Mesendoderm (in vitro differentiated cells): Measurements from ENCODE around the gene IGSF23.
"Not testable (repeated sequence)": the region's sequence is repeated elsewhere in the genome, so short reads cannot be mapped to it uniquely, and the experiment has no call there.

Experiments
- DNase-seq: peaks from one replicate; pipeline ENCODE4 v3.0.0; 2013
- H2AK5ac ChIP-seq: 2 replicates; pipeline ENCODE4 v1.6.1; 2013; ENCODE audit warnings: low read length, inconsistent platforms
- H2BK120ac ChIP-seq: 2 replicates; pipeline ENCODE4 v1.6.1; 2013; ENCODE audit warnings: low read depth, mild to moderate bottlenecking, low read length, moderate library complexity, mixed read lengths
- H2BK15ac ChIP-seq: replicated peaks from 2 replicates; pipeline ENCODE4 v1.6.1; 2013; ENCODE audit warnings: low read depth, mild to moderate bottlenecking, moderate library complexity
- H2BK5ac ChIP-seq: 2 replicates; pipeline ENCODE4 v1.6.1; 2013; ENCODE audit warnings: low read length, inconsistent platforms
- H3K18ac ChIP-seq: 2 replicates; pipeline ENCODE4 v1.6.1; 2013; ENCODE audit warnings: mild to moderate bottlenecking, low read length, mixed read lengths
- H3K23ac ChIP-seq: one replicate; pipeline ENCODE4 v1.6.1; 2013; ENCODE audit warnings: low read length
- H3K27ac ChIP-seq: 2 replicates; pipeline ENCODE4 v1.5.1; 2013; ENCODE audit warnings: low read depth, mild to moderate bottlenecking, inconsistent platforms, low read length, moderate library complexity
- H3K27me3 ChIP-seq: 2 replicates; pipeline ENCODE4 v1.6.1; 2013; ENCODE audit warnings: low read length, control low read depth, mild to moderate bottlenecking, inconsistent platforms; ENCODE audit not compliant: insufficient read depth, poor library complexity
- H3K36me3 ChIP-seq: 2 replicates; pipeline ENCODE4 v1.6.1; 2013; ENCODE audit warnings: low read length, inconsistent platforms; ENCODE audit not compliant: control insufficient read depth, insufficient read depth
- H3K4ac ChIP-seq: one replicate; pipeline ENCODE4 v1.6.1; 2013; ENCODE audit warnings: low read depth, mild to moderate bottlenecking, low read length, moderate library complexity
- H3K4me1 ChIP-seq: 2 replicates; pipeline ENCODE4 v1.6.1; 2013; ENCODE audit warnings: low read depth, low read length, inconsistent platforms; ENCODE audit not compliant: control insufficient read depth
- H3K4me2 ChIP-seq: 2 replicates; pipeline ENCODE4 v1.6.1; 2013; ENCODE audit warnings: low read length
- H3K4me3 ChIP-seq: 2 replicates; pipeline ENCODE4 v1.5.1; 2013; ENCODE audit warnings: mild to moderate bottlenecking, low read length
- H3K56ac ChIP-seq: one replicate; pipeline ENCODE4 v1.6.1; 2013; ENCODE audit warnings: low read length
- H3K79me1 ChIP-seq: 2 replicates; pipeline ENCODE4 v1.6.1; 2013; ENCODE audit warnings: low read length, inconsistent platforms
- H3K79me2 ChIP-seq: 2 replicates; pipeline ENCODE4 v1.6.1; 2013; ENCODE audit warnings: mild to moderate bottlenecking, low read length; ENCODE audit not compliant: control insufficient read depth, insufficient read depth
- H3K9ac ChIP-seq: 2 replicates; pipeline ENCODE4 v1.6.1; 2013; ENCODE audit warnings: low read length, inconsistent platforms
- H4K5ac ChIP-seq: one replicate; pipeline ENCODE4 v1.6.1; 2013; ENCODE audit warnings: low read length
- H4K8ac ChIP-seq: one replicate; pipeline ENCODE4 v1.6.1; 2013; ENCODE audit warnings: low read depth, mild to moderate bottlenecking, control low read depth, low read length, moderate library complexity
- WGBS: extraction: QIAGEN DNeasy Blood & Tissue Kit; methylation state at CpG from one replicate; pipeline ENCODE4 v1.1.7; 2013; ENCODE audit warnings: low lambda C conversion rate, missing lambda C conversion rate; ENCODE audit not compliant: insufficient coverage; ENCODE audit errors: extremely low coverage; 5-methylcytosine and 5-hydroxymethylcytosine counted together

The IGSF23 gene

GRCh38 chr19:44625637-44626036 lies 12.3 kb downstream of the IGSF23 start:
- not testable (repeated sequence) for H4K5ac ChIP-seq, H3K4me1 ChIP-seq, H2AK5ac ChIP-seq, H4K8ac ChIP-seq, H3K27me3 ChIP-seq, H3K79me2 ChIP-seq, H3K4me2 ChIP-seq, H3K18ac ChIP-seq, H3K4me3 ChIP-seq, H2BK5ac ChIP-seq, H2BK15ac ChIP-seq, H2BK120ac ChIP-seq, H3K27ac ChIP-seq, DNase-seq, H3K9ac ChIP-seq, H3K4ac ChIP-seq, H3K79me1 ChIP-seq, H3K36me3 ChIP-seq, H3K56ac ChIP-seq, H3K23ac ChIP-seq
- no CpG with 5 or more reads among the region's 4 CpGs for WGBS

GRCh38 chr19:44626048-44626624 lies 12.8 kb downstream of the IGSF23 start:
- H4K8ac ChIP-seq: no peak overlapping the region
- H3K4me1 ChIP-seq: no peaks in the 10 kb centered on the region
- no peaks in the 10 kb centered on the region for H3K27me3 ChIP-seq
- no peak overlapping the region for H4K5ac ChIP-seq
- H3K56ac ChIP-seq: no peak overlapping the region
- no peaks in the 10 kb centered on the region for H3K79me2 ChIP-seq
- H3K23ac ChIP-seq: no peak overlapping the region
- H2BK120ac ChIP-seq: no peak overlapping the region
- DNase-seq: peak; percentile 40
- H2BK5ac ChIP-seq: no peak overlapping the region
- WGBS: no CpG with 5 or more reads among the region's 1 CpG
- no peak overlapping the region for H2BK15ac ChIP-seq
- no peak overlapping the region for H3K18ac ChIP-seq
- H3K27ac ChIP-seq: no peak overlapping the region
- H3K79me1 ChIP-seq: no peaks in the 10 kb centered on the region
- no peaks in the 10 kb centered on the region for H3K36me3 ChIP-seq
- H3K4me2 ChIP-seq: no peak overlapping the region
- no peak overlapping the region for H3K4me3 ChIP-seq
- H2AK5ac ChIP-seq: no peak overlapping the region
- no peak overlapping the region for H3K9ac ChIP-seq
- no peak overlapping the region for H3K4ac ChIP-seq

- Histone ChIP-seq H3K56ac (no peak overlapping the region), H3K27me3 (no peaks in the 10 kb centered on the region)
- no CpG with 5 or more reads among the region's 4 CpGs for WGBS
These were observed 14.3 kb downstream of the IGSF23 start for GRCh38 chr19:44627631-44628030.

DNA sequence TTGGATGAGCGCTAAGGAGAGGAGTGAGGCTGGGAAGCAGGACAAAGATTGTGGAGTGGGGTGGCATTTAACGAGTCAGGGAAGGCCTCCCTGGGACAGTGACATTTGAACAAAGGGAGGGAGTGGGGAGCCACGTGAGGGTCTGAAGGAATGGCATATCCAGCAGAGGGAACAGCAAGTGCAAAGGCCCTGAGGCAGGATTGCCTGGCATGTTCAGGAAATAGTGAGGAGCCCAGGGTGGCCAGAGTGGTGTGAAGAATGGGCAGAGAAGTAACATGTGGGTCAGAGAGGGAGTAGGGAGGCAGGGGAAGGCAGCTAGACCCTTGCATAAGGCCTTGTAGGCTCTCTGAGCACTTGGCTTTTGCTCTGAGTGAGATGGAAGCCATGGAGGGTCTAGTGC lies 15.4 kb downstream of the IGSF23 start:
- Histone ChIP-seq H2AK5ac (no peak overlapping the region), H3K4me2 (no peak overlapping the region), H3K9ac (no peak overlapping the region), H3K4me3 (no peak overlapping the region), H3K27ac (no peak overlapping the region), H3K18ac (no peak overlapping the region), H4K8ac (no peak overlapping the region), H3K4ac (no peak overlapping the region), H3K56ac (no peak overlapping the region), H3K79me1 (no peaks in the 10 kb centered on the region), H2BK5ac (no peak overlapping the region), H2BK15ac (no peak overlapping the region), H3K27me3 (no peaks in the 10 kb centered on the region), H3K36me3 (no peaks in the 10 kb centered on the region), H3K79me2 (no peaks in the 10 kb centered on the region), H3K4me1 (no peaks in the 10 kb centered on the region), H3K23ac (no peak overlapping the region), H4K5ac (no peak overlapping the region), H2BK120ac (no peak overlapping the region)
- no peak for DNase-seq
- no CpG with 5 or more reads among the region's 3 CpGs for WGBS

More at GRCh38 chr19:44627631-44628030, 14.3 kb downstream of the IGSF23 start:
- H3K79me1 ChIP-seq: no peaks in the 10 kb centered on the region
- no peak overlapping the region for H4K5ac ChIP-seq
- no peak overlapping the region for H2AK5ac ChIP-seq
- no peak overlapping the region for H3K23ac ChIP-seq
- no peak overlapping the region for H3K4ac ChIP-seq
- no peak for DNase-seq
- H3K4me2 ChIP-seq: no peak overlapping the region
- no peak overlapping the region for H3K18ac ChIP-seq
- no peaks in the 10 kb centered on the region for H3K4me1 ChIP-seq
- no peaks in the 10 kb centered on the region for H3K79me2 ChIP-seq
- H3K27ac ChIP-seq: no peak overlapping the region
- no peak overlapping the region for H2BK5ac ChIP-seq
- no peak overlapping the region for H2BK120ac ChIP-seq
- no peak overlapping the region for H3K9ac ChIP-seq
- no peak overlapping the region for H3K4me3 ChIP-seq
- no peak overlapping the region for H4K8ac ChIP-seq
- no peaks in the 10 kb centered on the region for H3K36me3 ChIP-seq
- H2BK15ac ChIP-seq: no peak overlapping the region

DNA sequence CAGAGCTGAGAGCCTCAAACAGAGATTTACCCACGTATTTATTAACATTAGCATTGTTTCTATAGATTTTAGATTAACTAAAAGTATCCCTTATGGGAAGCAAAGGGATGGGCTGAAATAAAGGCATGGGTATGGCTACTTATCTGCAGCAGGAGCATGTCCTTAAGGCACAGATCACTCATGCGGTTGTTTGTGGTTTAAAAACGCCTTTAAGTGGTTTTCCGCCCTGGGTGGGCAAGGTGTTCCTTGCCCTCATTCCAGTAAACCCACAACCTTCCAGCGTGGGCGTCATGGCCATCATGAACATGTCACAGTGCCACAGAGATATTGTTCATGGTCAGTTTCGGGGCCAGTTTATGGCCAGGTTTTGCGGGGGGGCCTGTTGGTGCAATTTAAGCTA lies 18.2 kb downstream of the IGSF23 start:
- H2BK15ac ChIP-seq, H3K36me3 ChIP-seq, H3K56ac ChIP-seq, H3K18ac ChIP-seq, H2AK5ac ChIP-seq, H3K4ac ChIP-seq, H2BK120ac ChIP-seq, H3K23ac ChIP-seq, H3K79me1 ChIP-seq, H3K9ac ChIP-seq, H3K4me3 ChIP-seq, H3K27ac ChIP-seq, H4K5ac ChIP-seq, H3K4me2 ChIP-seq, DNase-seq, H3K27me3 ChIP-seq, H3K4me1 ChIP-seq, H3K79me2 ChIP-seq, H4K8ac ChIP-seq, H2BK5ac ChIP-seq: not testable (repeated sequence)
- WGBS: no CpG with 5 or more reads among the region's 8 CpGs

DNA sequence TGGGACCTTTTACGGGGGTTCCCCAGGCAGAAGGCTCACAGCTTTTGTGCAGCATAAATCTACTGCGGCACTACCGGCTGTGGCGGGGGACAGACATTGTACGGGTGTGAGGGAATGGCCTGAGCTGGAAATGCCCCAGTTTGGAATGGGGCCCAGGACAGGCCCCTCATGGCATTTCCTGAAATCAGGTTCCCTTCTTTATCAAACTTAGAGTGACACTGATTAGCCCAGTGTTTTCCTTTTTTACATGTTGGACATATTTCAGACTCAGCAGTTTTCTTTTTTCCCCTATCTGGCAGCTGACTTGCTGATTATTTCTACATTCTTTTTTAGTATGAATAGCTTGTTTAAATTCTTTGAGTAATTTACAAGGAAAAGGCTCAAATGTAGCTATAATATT lies 20.7 kb downstream of the IGSF23 start:
- H4K5ac ChIP-seq, H2BK5ac ChIP-seq, H3K4me2 ChIP-seq, H3K23ac ChIP-seq, H2BK15ac ChIP-seq, H3K27ac ChIP-seq, H3K79me1 ChIP-seq, H2BK120ac ChIP-seq, H3K9ac ChIP-seq, H4K8ac ChIP-seq, H3K4me3 ChIP-seq, H3K79me2 ChIP-seq, H3K4ac ChIP-seq, H3K56ac ChIP-seq, H3K18ac ChIP-seq, H3K4me1 ChIP-seq, H2AK5ac ChIP-seq, DNase-seq, H3K27me3 ChIP-seq, H3K36me3 ChIP-seq: not testable (repeated sequence)
- no CpG with 5 or more reads among the region's 5 CpGs for WGBS
